GM13977 (cell line): Measurements from ENCODE around the gene PXMP2.
"Not testable (repeated sequence)": the region's sequence is repeated elsewhere in the genome, so short reads cannot be mapped to it uniquely, and the experiment has no call there.

Source experiments
- DNase-seq: peaks from one replicate; pipeline ENCODE4 v3.0.0; 2012; ENCODE audit warnings: low spot score
- CTCF ChIP-seq: IDR thresholded peaks from 2 replicates; pipeline ENCODE4 v1.5.1; 2012; ENCODE audit warnings: mild to moderate bottlenecking, control low read depth; ENCODE audit not compliant: insufficient read depth; ENCODE audit errors: extremely low read depth, missing control alignments
- in situ Hi-C: fragments of 300-500 bp; cut with MboI; formaldehyde crosslinking; loops from one replicate; pipeline ENCODE4 v1.12.0; 2022; ENCODE audit warnings: low sequenced_read_pairs, low pct_unique_long_range_greater_than_20kb, mixed read lengths, inconsistent platforms; ENCODE audit not compliant: unreplicated experiment

Gene PXMP2

DNA sequence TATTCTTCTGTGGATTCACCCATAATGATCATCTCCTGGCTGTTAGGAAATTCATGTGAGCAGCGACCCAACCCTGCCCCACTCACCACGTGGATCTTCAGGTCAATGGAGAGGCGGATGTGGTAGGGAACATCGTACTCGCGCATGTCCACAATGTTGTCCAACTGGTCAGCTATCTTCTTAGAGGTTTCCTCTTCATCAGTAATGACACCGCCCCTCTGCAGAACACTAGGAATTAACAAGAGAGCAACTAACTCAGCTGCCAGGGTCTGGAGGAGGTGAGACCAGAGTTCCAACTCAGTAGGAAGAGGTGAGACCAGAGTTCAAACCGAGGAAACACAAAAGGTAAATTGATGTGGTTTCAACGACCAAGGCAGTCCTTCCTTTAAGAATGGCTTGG, 9.9 kb upstream of the PXMP2 start:
- DNase-seq, result no peak
- in situ Hi-C loops, result no loop called here
- TF ChIP-seq CTCF, result no peak

GRCh38 chr12:132685400-132685799, 2.0 kb upstream of the PXMP2 start:
- in situ Hi-C loops, result no loop called here
- no peak for TF ChIP-seq CTCF
- DNase-seq, result no peak

GRCh38 chr12:132686825-132687210, 569 bp upstream of the PXMP2 start:
- TF ChIP-seq CTCF, result no peak
- DNase-seq, result no peak
- in situ Hi-C loops, result no loop called here

DNA sequence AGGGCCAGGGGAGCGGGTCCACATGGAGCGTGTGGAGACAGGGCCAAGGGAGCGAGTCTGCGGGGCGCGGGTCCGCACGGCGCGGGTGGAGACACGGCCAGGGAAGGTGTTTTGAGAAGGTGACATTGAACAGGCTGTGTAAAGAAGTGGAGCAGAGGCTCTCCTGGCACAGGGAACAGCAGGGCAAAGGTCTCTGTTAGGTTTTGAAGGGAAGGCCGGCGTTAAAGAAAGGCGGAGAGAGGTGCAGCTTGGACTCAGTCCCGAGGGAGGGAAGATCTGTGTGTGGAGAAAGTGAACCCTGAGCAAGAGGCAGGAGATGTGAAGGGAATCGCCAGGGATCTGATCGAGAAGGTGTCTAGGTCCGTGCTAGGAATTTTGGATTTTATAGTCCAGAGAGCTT, 1.8 kb downstream of the PXMP2 start:
- no peak for TF ChIP-seq CTCF
- in situ Hi-C loops, result no loop called here
- DNase-seq, result no peak

- no peak for TF ChIP-seq CTCF
- no peak for DNase-seq
- in situ Hi-C loops, result no loop called here
These were observed 2.7 kb downstream of the PXMP2 start for GRCh38 chr12:132690112-132690511.

DNA sequence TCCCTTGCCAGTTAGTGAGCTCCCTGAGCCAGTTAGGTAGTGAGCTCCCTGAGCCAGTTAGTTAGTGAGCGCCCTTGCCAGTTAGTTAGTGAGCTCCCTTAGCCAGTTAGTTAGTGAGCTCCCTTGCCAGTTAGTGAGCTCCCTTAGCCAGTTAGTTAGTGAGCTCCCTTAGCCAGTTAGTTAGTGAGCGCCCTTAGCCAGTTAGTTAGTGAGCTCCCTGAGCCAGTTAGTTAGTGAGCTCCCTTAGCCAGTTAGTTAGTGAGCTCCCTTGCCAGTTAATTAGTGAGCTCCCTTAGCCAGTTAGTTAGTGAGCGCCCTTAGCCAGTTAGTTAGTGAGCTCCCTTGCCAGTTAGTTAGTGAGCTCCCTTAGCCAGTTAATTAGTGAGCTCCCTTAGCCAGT, 4.6 kb downstream of the PXMP2 start:
- DNase-seq, in situ Hi-C loops: not testable (repeated sequence)

GRCh38 chr12:132694888-132695287, 7.5 kb downstream of the PXMP2 start:
- DNase-seq, in situ Hi-C loops: not testable (repeated sequence)

DNA sequence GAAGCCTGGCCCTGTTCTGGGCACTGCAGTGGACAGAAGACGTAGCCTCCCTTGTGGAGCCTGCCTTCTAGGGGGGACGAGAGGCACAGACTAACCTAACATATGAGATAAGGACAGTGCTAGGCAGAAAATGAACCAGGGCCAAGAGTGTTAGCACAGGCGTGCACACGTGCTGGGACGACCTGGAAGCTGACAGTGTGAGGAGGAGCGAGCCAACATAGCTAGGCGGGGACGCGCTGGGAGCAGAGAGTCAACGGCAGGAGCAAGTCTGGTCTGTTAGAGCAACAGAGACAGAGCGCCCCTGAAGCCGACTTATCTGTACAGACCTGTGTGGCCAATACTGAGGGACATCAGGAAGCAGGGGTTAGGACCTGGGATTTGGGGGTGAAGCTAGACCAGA, 8.0 kb downstream of the PXMP2 start:
- no peak for DNase-seq
- in situ Hi-C loops, result no loop called here
- no peak for TF ChIP-seq CTCF
